Mucosa of gallbladder (tissue), 1 donor: ENCODE measurements around the gene DDX28. TPM values are rescaled to one million over a fixed set of nuclear protein-coding genes. Genes with fewer than 3 reads are reported as not detected.
"Not testable (repeated sequence)": the region's sequence is repeated elsewhere in the genome, so short reads cannot be mapped to it uniquely, and the experiment has no call there.

Experiments used
- DNase-seq: peaks from one replicate; pipeline ENCODE4 v3.0.0-alpha.2; 2020; ENCODE audit warnings: low spot score
- total RNA-seq: library from RNA; stranded (reverse); gene quantifications from one replicate; pipeline ENCODE4 v1.2.1, GENCODE V29; 2021
- donor health status: DM: no; HTN: no; CAD: no.

The DDX28 gene
- total RNA-seq, 1 donor from 2014 or later, result 6.6 TPM

DNA sequence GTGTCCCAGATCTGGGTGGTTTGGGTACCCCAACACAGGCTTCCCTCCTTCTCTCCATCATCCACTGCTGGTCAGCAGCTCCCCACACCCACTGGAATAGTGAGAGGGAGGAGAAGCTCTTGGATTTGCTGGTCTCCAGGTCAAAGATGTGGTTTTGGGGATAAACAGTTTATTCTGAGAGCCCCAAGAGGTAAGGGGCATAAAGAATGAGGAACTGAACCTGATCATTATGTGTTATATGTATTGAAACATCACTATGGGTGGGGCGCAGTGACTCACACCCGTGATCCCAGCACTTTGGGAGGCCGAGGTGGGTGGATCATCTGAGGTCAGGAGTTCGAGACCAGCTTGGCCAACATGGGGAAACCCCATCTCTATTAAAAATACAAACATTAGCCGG, 27.6 kb downstream of the DDX28 start:
- DNase-seq, result no peak

DNA sequence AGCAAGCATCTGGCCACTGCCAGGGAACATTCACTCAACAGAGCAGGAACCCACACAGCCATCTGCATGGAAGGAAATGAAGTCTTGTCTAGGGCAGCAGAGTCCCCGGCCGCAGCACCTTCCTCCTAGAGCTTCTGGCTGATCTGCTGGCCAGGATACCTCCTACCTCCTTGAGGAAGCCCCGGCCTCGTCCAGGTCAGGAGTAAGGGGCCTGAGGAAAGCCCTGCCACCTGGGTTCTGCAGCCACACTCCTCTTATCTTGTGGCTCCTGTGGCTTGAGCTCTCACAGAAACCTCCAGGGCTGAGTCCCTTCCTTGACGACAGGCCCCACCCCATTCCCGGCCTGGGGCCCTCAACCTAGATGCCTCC, 29.0 kb downstream of the DDX28 start:
- DNase-seq, result not testable (repeated sequence)

DNA sequence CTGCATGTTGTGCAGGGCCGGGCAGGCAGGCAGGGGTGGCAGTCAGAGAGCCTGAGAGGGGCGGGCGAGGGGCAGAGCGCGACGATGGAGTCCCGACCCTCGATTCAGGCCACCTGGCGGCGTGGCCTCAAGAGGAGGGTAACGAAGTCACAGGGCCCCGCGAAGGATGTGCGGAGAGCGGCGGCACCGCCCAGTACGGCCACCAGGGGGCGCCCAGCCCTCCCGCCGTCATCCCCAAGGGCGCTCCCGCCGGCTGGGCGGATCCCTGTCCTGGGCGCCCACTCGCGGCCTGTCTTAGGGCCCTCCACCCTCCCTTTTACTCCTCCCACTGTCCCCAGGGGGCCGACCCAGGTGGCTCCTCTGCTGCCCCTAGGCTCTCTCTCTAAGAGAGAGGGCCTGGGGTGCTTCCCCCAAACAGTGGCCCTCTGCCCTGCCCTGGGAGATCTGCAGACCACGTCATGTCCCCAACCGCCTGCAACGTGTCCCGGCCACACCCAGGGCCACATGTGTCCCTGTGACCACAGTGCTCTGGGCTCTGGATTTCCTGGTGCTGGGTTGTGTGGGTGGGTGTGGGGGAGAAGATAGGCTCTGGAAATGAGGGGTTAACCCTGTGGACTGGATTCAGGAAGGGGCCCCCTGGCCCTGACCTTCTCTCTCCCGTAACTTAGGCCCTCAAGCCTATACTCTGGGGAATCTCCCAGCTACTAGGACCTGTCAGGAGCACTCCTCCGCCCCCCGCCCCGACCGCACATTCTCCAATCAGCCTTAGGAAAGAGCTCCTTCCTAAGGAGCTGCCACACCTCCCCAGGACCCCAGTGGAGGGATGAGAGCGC, 29.6 kb downstream of the DDX28 start:
- DNase-seq, result peak; percentile 74

DNA sequence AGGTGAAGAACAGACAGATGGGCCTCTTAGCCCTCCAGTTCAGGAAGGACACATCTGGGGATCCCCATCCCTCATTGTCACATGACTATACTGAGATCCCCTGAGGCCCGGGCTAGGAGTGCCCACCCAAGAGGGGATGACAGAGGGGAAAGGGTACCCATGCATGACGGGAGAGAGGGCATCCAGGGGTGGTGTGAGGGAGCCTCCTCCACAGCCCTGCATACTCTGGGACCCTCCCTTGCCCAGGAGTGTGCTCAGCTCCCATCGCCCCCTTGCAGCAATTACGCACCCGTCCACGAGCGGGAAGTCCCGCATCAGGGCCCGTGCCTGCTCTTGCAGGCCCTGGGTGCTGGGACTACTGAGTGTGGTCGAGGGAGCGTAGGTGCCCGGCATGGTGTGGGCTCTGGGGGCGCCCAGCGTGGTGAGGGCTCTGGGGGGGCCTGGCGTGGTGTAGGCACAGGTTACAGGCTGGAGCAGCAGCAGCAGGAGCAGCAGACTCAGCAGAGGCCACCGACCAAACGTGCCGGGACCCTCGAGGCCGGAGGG, 30.3 kb downstream of the DDX28 start:
- DNase-seq, result no peak

DNA sequence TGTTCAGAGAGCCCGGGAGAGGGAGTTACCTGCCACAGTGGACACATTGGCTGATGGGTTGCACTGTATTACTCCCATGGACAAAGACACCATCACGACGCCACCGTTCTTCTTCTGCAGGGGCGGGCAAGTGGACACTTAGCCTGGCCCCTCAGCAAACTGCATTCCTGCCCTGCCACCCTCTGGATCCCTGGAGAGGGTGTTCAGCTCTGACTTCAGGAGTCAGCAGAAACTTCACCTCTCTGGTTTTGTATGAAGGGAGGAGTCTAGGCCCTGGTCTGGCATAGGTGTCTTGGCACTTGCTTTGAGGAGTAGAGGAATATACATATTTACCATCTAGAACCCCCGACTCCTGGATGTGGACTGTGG, 33.0 kb downstream of the DDX28 start:
- no peak for DNase-seq

DNA sequence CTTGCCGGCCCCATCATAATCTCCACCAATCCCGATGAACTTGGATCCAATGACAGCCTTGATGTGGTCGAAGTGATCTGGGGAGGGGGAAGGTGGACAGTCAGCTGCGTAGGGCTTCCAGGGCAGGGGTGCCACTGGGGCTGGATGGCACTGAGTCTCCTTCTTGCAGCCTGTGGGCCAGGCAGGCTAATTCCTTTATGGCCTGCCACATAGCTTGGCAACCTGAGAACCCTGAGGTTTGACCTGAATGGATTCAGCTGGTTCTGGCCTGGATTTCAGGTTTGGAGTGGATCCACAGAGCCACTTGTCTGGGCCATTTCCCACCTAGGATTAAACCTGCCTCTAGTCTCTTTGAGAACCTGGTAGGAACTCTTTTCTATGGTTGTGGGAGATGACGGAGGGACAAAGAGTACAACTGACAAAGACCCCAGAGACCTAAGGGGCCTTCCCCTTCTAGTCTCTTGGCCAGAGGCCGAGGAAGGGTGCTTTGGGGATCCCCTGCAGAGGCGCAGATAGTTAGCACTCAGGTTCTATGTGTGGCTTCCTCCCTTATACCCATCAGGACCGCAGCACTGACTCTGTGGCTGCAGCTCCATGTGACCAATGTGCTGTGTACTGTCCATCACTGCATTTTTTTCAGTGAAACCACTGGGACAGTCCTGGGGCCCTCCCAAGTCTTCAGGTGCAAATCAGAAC, 33.6 kb downstream of the DDX28 start:
- DNase-seq, result no peak

DNA sequence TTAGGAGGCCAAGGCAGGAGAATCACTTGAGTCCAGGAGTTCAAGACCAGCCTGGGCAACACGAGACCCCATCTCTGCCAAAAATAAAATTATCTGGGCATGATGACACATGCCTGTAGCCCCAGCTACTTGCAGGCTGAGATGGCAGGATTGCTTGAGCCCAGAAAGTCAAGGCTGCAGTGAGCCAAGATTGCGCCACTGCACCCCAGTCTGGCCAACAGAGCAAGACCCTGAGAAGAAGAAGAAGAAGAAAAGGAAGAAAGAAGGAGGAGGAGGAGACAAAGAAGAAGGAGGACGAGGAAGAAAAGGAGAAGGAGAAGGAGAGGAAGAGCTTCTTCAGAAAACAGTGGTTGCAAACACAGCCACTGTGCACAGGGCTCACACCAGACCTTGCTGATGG, 34.4 kb downstream of the DDX28 start:
- DNase-seq, result no peak

DNA sequence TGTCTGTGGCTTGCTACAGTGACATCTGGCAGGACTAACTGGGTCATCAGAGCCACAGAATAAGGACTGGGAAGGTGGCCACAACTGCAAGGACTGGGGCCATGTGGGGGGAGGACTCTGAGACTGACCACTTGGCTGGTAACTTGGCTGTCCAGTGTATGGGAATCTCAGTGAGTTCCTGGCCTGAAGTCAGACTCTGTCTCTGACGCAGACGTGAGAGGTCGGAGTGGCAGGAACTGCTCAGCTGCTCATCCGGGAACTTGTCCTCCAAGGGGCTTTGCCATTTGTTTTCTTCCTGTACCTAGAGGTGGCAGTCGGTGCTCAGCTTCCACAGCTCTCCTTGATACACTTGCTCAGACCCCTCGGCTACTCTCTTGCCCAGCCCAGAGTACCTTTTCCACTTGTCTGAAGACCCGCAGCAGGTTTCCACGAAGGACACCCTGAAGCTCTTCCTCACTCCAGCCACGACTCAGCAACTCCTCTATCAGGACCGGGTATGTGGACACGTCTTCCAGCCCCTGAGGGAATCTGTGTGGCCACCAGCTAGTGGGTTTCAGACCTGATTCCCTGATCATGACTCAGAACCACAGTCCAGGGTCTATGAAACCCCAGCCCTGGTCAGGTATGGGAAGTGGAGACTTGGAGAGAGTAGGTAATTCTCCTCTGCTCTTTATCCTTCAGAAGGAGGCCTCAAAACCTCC, 35.4 kb downstream of the DDX28 start:
- DNase-seq, result no peak

DNA sequence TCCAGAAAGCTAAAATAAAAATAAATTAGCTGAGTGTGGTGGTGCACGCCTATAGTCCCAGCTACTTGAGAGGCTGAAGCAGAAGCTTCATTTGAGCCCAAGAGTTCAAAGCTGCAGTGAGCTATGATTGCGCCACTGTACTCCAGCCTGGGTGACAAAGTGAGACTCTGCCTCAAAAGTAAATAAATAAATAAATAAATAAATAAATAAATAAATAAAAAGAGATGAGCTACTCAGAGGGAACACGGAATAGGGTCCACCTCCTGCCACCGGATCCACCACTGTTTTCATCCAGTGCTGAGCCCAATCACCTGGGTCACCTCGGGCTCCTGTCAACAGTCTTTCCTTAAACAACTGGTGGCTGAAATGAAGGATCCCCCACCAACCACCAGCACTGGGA, 36.1 kb downstream of the DDX28 start:
- no peak for DNase-seq

DNA sequence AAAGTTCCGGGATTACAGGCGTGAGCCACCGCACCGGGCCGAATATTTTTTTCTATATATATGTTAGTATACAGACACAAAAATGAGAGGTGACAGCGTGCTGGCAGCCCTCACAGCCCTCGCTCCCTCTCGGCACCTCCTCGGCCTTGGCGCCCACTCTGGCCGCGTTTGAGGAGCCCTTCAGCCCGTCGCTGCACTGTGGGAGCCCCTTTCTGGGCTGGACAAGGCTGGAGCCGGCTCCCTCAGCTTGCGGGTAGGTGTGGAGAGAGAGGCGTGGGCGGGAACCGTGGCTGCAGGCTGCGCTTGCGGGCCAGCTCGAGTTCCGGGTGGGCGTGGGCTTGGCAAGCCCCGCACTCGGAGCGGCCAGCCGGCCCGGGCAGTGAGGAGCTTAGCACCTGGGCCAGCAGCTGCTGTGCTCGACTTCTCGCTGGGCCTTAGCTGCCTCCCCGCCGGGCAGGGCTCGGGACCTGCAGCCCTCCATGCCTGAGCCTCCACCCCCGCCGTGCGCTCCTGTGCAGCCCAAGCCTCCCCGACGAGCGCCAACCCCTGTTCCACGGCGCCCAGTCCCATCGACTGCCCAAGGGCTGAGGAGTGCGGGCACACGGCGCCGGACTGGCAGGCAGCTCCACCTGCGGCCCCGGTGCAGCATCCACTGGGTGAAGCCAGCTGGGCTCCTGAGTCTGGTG, 40.9 kb downstream of the DDX28 start:
- no peak for DNase-seq

DNA sequence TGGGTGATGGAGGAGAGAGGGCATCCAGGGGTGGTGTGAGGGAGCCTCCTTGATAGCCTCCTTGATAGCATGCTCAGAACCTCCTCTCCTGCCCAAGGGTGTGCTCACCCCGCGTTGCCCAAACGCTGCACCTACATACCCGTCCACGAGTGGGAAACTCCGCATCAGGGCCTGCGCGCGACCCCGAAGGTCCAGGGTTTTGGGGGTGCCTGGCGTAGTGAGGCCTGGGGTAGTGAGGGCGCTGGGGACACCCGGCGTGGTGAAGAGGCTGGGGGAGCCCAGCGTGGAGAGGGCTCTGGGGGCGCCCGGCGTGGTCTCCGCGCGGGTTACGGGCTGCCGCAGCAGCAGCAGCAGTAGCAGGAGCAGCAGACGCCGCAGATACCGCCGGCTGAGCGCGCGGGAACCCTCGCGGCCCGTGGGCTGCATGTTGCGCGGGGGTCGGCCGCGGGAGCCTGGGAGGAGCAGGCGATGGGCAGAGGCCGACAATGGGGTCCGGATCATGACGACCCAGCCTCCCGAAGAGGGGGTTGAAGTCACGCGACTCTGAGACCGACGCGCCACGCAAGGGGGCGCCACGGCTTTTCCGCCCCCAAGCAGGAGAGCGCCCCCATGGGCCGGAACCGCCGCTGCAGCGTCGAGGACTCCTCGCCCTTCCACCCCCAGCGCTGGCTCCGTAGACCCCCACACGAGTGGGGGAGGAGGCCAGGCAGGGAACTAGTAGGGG, 42.9 kb downstream of the DDX28 start, which contains the start of gene DPEP3:
Gene DPEP3, minus strand, starts transcription at position 545 of the 724 bp plus-strand sequence. Its CDS starts 119 bp downstream, at position 426.
- DNase-seq, result no peak

DNA sequence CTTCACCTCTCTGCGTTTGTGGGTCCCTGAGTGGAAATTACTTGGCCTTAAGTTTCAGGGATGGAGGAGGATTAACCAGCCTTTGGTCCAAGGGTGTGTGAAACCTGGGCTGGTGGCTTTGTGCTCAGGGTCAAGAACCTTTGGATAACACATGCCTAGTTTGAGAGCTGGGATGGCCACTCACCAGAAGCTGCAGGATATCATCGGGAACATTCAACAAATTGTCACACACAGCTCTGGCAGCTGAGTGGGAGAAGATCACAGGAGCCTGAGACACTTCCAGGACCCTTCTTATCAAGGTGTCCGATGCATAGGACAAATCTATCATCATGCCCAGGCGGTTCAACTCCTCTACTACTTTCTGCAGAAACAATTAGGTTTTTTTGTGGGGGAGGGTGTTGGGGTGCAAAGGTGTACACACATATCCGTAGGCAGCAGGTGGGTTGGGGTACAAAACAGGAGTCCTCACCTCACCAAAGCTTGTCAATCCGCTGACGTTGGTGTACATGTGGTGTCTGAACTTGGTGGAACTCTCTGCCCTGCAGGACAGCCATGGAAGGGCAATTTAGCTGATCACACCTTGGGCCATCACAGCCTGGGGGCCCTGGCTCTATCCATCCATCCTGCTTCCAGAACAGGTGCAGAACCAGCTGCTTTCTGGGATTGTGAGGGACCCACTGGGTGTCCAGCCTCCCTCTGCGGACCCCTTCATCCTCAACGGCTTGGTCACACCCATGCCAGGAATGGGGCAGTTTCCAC, 45.4 kb downstream of the DDX28 start:
- no peak for DNase-seq

DNA sequence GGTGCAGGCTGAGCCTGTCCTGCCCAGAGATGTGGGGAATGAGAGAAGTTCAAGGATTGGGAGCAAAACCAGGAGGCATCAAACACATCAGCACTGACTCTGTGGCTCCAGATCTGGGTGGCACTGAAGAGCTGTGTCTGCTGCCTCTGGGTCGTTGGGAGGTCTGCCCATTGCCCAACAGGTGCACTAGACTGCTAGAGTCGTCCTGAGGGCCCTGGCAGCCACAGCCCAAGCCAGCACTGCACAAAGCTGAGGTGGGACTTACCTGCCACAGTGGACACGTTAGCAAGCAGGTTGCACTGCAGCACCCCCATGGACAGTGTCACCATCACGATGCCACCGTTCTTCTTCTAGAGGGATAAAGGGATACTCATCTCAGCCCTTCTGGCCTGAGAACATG, 46.0 kb downstream of the DDX28 start:
- DNase-seq, result no peak

DNA sequence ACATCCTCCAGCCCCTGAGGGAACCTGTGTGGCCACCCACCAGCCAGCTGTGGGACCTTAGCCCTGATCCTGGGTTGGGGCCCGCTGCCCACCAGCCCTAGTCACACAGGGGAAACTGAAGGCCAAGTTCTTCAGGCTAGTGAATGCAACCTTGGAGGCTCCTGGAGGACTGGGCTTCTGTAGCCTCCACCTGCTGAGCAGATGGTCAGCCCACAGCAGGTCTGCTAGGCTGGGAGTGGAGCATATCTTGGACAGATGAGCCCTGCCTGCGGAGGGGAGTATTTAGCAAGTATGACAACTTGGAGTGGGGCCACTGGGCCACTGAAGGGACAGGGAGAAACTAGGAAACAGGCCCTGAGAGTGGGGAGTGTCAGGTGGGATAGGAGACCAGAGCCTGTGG, 46.8 kb downstream of the DDX28 start:
- DNase-seq, result no peak

DNA sequence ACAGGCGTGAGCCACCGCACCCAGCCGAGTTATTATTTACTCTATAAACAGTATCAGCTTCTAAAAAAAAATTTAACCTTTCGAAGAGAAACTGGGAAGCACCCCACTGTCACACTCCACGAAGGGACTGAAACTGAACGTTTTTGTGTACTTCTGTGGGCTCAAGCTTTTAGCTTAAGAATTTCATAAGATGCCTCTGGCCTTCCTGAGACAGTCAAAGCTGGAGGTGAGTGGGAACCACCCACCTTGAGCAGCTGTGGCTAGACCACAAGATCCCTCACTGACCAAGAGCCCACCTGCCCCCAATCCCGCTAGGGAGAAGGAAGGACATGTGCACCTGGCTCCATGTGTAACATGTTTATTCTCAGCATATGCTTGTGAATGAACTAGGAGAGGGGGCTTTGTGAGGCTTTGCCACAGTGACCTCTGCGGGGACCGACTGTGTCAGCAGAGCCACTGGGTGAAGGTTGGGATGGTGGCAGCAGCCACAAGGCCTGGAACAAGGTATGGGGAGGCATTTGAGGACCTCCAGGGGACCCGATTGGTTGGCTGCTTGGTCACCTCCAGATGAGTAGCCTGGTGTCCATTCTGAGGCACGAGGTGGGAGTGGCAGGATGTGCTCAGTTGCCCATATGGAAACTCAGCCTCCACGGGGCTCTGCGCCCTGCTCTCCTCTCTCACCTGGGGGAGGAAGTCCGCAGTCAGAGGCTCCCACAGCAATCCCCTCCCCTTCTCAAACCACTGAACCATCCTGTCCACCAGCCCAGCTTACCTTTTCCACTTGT, 47.5 kb downstream of the DDX28 start:
- no peak for DNase-seq

DNA sequence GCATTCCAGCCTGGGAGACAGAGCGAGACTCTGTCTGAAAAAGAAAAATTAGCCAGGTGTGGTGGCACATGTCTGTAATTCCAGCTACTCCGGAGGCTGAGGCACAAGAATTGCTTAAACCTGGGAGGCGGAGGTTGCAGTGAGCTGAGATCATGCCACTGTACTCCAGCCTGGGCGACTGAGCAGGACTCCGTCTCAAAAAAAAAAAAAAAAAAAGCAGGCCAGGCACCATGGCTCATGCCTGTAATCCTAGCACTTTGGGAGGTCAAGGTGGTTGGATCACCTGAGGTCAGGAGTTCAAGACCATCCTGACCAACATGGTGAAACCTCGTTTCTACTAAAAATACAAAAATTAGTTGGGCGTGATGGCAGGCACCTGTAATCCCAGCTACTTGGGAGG, 50.7 kb downstream of the DDX28 start:
- not testable (repeated sequence) for DNase-seq

DNA sequence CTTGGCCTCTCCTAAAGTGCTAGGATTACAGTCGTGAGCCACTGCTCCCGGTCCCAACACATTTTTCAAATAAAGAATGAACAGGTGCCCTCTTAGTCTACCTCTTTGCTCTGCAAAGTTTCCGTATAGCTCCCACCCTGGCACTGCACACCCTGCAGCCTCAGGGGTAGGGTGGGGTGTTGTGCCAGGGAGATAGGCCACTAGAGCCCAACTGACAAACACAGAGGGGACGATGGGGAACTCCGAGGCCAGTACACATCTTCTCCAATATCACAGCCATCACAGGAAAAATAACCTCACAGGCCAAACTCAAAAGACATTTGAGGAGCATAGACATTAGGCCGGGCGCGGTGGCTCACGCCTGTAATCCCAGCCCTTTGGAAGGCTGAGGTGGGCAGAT, 51.9 kb downstream of the DDX28 start:
- DNase-seq, result no peak
